ENCODE results near the gene PTDSS2.
"Not testable (repeated sequence)": the region's sequence is repeated elsewhere in the genome, so short reads cannot be mapped to it uniquely, and the experiment has no call there.

PTDSS2 gene

GRCh38 chr11:468493-468892 is 18.4 kb downstream of the PTDSS2 start:
- no peak for DNase-seq (ENCODE audit: low read depth in 2 of 2)

DNA sequence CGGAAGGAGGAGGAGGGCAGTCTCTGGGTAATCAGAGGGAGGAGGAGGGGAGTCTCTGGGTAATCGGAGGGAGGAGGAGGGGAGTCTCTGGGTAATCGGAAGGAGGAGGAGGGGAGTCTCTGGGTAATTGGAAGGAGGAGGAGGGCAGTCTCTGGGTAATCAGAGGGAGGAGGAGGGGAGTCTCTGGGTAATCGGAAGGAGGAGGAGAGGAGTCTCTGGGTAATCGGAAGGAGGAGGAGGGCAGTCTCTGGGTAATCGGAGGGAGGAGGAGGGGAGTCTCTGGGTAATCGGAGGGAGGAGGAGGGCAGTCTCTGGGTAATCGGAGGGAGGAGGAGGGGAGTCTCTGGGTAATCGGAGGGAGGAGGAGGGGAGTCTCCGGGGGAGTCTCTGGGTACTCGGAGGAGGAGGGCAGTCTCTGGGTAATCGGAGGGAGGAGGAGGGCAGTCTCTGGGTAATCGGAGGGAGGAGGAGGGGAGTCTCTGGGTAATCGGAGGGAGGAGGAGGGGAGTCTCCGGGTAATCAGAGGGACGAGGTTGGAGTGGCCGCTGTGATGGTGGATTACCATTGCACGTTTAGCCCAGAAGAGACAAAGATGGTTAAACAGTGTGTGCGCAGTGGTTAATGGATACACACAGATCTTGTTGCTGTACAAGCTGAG is 19.1 kb downstream of the PTDSS2 start:
- DNase-seq (ENCODE audit: low read depth in 2 of 2), result not testable (repeated sequence)

DNA sequence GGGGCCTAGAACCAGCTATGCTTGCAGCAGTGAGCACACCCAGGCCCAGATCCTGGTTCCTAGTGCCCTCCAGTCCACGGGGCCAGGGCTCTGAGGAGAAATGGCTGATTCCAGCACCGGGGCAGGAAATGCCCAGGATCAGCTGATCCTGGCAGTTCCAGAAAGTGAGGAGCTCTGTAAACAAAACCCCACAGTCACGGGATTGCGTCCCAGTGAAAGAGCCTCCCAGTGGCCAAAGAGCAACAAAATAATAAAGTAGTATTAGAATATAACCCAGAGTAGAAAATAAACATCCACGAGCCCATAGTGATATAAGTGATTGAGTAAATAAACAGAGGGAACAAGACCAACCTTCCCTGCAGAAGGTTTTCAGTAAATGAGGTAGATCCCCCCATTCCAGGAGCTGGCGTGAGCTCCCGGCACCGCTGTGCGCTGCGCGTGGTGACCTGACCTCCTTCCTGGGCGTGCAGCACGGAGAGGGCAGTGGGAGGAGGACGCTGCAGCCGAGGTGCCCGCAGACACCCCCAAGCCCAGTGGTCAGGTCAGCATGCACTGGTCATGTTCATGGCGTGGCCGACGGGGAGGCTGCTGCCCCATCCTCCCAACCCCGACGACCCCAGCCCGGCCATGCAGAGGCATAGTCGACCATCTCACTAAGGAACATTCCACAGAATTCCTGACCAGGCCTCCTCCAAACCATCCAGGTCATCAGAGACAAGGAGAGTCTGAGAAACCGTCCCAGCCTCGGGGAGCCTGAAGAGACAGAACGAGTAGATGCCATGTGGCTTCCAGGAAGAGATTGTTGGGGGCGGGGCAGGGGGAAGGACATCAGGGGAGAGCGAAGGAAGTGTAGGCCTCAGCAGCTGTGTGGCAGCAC is 19.8 kb downstream of the PTDSS2 start:
- peak in 1 of 2 experiments; percentile 7 for DNase-seq (ENCODE audit: low read depth in 2 of 2)

GRCh38 chr11:471468-472145 is 21.5 kb downstream of the PTDSS2 start:
- no peak for DNase-seq (ENCODE audit: low read depth in 2 of 2)

GRCh38 chr11:472272-472671 is 22.2 kb downstream of the PTDSS2 start:
- no peak for DNase-seq (ENCODE audit: low read depth in 2 of 2)

DNA sequence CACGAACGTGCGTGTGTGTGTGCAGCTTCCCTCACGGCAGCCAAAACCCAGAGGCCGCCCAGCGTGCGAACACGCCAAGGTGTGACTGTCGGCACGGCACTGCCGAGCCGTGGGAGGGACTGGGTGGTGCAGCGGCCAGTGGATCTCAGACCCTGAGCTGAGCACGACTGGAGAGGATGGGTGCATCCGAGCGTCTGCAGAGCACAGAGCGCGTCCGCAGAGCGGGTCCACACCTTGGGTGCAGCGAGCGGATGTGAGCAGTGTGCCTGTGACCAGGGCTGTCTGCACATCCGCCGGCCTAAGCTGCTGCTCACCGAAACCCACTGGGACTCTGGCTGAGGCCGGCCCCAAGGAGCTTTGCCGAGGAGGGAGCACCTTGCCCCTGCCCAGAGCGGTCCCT is 22.7 kb downstream of the PTDSS2 start:
- DNase-seq (ENCODE audit: low read depth in 2 of 2), result no peak

GRCh38 chr11:473415-473814 is 23.3 kb downstream of the PTDSS2 start:
- DNase-seq (ENCODE audit: low read depth in 2 of 2), result no peak

DNA sequence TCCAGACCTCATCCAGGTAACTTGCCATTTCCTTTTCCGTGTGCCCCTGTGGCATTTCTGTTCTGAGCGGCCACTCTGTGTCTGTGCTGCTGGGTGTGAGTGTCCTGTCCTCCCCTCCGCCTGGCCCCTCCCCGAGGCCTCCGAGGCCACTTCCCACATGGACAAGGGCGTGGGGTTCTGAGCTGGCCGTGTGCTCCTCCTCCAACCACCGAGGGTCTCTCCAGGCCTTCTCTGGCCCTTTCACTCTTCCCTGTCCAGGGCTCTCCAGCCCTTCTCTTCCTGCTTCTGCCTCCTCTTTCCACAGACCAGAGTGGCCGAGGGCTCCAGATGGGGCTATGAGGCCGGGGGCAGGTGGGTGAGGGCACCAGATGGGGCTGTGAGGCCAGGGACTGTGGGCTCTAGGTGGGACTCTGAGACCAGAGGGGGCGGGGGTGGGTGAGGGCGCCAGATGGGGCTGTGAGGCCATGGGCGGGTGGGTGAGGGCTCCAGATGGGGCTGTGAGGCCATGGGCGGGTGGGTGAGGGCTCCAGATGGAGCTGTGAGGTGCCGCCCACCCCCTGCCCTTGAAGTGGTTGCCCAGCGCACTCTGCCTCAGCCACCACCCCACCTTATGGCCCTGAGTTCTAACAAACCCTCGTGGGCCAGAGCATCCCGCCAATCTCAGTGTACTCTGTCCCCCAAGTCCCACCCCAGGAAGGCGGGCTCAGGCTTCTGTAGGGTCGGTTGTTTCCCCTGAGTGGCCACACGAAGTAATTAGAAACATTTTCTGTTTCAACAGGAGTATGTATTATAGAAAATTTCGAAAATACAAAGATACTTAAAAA is 24.1 kb downstream of the PTDSS2 start:
- no peak for DNase-seq (ENCODE audit: low read depth in 2 of 2)

DNA sequence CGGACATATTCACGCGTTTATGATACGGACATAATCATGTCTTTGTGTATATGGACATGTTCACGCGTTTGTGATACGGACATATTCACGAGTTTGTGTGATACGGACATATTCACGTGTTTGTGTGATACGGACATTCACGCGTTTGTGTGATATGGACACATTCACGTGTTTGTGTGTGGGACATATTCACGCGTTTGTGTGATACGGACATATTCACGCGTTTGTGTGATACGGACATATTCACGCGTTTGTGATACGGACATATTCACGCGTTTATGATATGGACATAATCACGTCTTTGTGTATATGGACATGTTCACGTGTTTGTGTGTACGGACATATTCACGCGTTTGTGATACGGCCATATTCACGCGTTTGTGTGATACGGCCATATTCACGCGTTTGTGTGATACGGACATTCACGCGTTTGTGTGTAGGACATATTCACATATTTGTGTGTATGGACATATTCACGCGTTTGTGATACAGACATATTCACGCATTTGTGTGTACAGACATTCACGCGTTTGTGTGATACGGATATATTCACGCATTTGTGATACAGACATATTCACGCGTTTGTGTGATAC is 24.9 kb downstream of the PTDSS2 start:
- DNase-seq (ENCODE audit: low read depth in 2 of 2), result no peak

DNA sequence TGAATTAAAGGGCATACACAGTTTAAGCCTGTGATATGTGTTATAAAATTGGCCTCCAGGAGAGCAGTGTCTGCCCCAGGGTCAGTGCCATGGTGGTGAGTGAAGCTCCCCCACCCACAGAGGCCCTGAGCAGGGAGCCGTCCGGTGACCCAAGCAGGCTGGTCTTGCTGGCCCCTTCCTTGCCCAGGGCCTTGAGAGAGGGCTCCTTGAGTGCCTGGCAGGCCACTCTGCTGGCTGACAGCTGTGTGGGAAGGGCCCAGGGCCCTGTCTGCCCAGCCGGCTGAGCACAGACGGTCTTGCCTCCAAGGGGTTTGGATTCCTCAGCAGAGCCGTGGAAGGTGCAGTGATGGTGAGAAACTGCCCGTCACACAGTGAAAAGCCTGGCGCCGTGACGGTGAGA is 25.9 kb downstream of the PTDSS2 start:
- no peak for DNase-seq (ENCODE audit: low read depth in 2 of 2)

- DNase-seq (ENCODE audit: low read depth in 2 of 2), result no peak
Observed at GRCh38 chr11:476416-476815, 26.3 kb downstream of the PTDSS2 start.

DNA sequence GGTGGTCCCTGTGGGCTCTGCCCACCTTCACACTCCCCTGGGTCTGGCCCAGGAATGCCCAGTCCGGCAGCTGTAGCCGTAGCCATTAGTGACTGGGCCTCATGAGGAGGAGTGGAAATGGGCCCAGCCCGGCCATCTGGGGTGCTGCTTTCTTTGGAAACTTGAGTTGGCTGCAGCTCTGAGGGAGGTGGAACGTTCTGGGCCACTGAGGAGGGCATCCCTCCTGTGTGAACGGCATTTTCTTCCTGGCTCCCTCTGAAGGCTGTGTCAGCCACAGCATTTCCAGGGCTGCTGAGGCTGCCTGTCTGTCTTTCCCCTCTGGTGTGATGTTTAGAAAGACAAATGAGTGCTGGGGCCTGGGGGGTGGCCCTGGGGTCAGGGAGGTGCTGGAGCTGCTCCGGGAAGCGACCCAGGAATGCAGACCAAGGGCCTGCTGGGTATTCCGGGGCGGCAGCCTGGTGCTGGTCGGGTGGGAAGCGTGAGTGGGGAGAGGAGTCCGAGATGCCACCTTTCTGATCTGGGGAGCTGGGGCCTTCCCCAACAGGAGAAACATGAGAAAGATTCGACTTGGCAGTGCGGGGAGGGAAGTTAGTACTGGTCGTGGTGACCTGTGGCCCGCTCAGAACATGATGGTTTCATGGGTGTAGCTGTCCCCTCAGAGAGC is 27.1 kb downstream of the PTDSS2 start:
- no peak for DNase-seq (ENCODE audit: low read depth in 2 of 2)

- no peak for DNase-seq (ENCODE audit: low read depth in 2 of 2)
Observed at GRCh38 chr11:479311-479710, 29.2 kb downstream of the PTDSS2 start.

DNA sequence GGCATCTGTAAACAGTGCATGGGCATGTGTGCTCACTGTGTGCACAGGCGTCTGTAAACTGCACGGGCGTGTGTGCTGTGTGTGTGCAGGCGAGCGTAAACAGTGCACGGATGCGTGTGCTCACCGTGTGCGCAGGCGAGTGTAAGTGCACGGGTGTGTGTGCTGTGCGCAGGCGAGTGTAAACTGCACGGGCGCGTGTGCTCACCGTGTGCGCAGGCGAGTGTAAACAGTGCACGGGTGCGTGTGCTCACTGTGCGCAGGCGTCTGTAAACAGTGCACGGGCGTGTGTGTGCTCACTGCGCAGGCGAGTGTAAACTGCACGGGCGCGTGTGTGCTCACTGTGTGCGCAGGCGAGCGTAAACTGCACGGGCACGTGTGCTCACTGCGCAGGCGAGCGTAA is 34.5 kb downstream of the PTDSS2 start:
- no peak for DNase-seq (ENCODE audit: low read depth in 2 of 2)

- no peak for DNase-seq (ENCODE audit: low read depth in 2 of 2)
Observed at GRCh38 chr11:486189-486588, 36.1 kb downstream of the PTDSS2 start.

GRCh38 chr11:487571-488021 is 37.5 kb downstream of the PTDSS2 start:
- no peak for DNase-seq (ENCODE audit: low read depth in 2 of 2)

GRCh38 chr11:488062-488461 is 38.0 kb downstream of the PTDSS2 start:
- DNase-seq (ENCODE audit: low read depth in 2 of 2), result no peak

DNA sequence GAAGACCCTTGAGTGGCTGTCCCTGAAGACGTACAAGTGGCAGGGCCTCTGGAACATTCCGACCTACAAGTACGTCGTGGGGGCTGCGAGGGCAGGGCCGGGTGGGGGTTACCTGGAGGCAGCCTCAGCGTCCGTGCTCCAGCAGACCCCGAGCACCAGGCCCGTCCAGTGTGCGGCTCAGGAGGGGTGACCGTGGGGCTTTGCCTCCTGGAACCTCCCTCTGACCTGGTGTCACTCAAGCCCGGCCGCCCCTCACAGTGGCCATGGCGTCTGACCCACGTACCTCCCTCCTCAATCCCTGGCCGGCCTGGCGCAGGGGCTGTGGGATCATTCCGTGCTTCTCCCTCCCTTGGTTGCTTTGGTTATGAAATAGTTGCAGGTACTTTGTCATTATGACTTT is 38.5 kb downstream of the PTDSS2 start:
- no peak for DNase-seq (ENCODE audit: low read depth in 2 of 2)

- no peak for DNase-seq (ENCODE audit: low read depth in 2 of 2)
Observed at GRCh38 chr11:488992-489391, 38.9 kb downstream of the PTDSS2 start.

GRCh38 chr11:489610-490185 is 39.6 kb downstream of the PTDSS2 start:
- DNase-seq (ENCODE audit: low read depth in 2 of 2), result no peak

Measured in fibroblast of skin of left biceps (primary cell).